ENCODE measurements around the gene KATNA1.

The KATNA1 gene

GRCh38 chr6:149608381-149608982, 40.0 kb downstream of the KATNA1 start:
- no peak for DNase-seq

- DNase-seq, result no peak
Measured at GRCh38 chr6:149600508-149600907, 48.0 kb downstream of the KATNA1 start.

- no peak for DNase-seq
Measured at GRCh38 chr6:149593408-149593807, 55.1 kb downstream of the KATNA1 start.

- no peak for DNase-seq
Measured at GRCh38 chr6:149592983-149593382, 55.5 kb downstream of the KATNA1 start.

- no peak for DNase-seq
Measured at GRCh38 chr6:149586149-149586548, 62.4 kb downstream of the KATNA1 start.

- no peak for DNase-seq
Measured at GRCh38 chr6:149581349-149581748, 67.2 kb downstream of the KATNA1 start.

- DNase-seq, result no peak
Measured at GRCh38 chr6:149580880-149581279, 67.6 kb downstream of the KATNA1 start.

GRCh38 chr6:149567945-149568585, 80.4 kb downstream of the KATNA1 start:
- no peak for DNase-seq

- no peak for DNase-seq
Measured at GRCh38 chr6:149567194-149567586, 81.3 kb downstream of the KATNA1 start.

- DNase-seq, result peak; percentile 37
Measured at GRCh38 chr6:149566410-149567193, 81.9 kb downstream of the KATNA1 start.

GRCh38 chr6:149565527-149566409, 82.7 kb downstream of the KATNA1 start, which contains the start of gene GINM1:
Gene GINM1 (plus strand): TSS chr6:149566375. CDS start chr6:149566415, 40 bp downstream.
- DNase-seq, result peak; percentile 97

- no peak for DNase-seq
Measured at GRCh38 chr6:149563928-149564325, 84.6 kb downstream of the KATNA1 start.

- DNase-seq, result no peak
Measured at GRCh38 chr6:149563203-149563927, 85.1 kb downstream of the KATNA1 start.

GRCh38 chr6:149560736-149561135, 87.8 kb downstream of the KATNA1 start:
- no peak for DNase-seq

GRCh38 chr6:149559389-149559788, 89.1 kb downstream of the KATNA1 start:
- no peak for DNase-seq

GRCh38 chr6:149558029-149558428, 90.5 kb downstream of the KATNA1 start:
- DNase-seq, result no peak

GRCh38 chr6:149551920-149552319, 96.6 kb downstream of the KATNA1 start:
- no peak for DNase-seq

GRCh38 chr6:149545754-149546471, 102.6 kb downstream of the KATNA1 start, which contains the start of gene PPIL4:
Gene PPIL4 (minus strand): TSS chr6:149546043. CDS start chr6:149546005, 38 bp downstream.
- DNase-seq, result peak; percentile 96

- peak; percentile 66 for DNase-seq
Measured at GRCh38 chr6:149545258-149545753, 103.2 kb downstream of the KATNA1 start.

Data from activated CD4-positive, alpha-beta T cell treated with anti-CD3 and anti-CD28 coated beads, Interleukin-2, amount 50 U/mL, for 16 hours (primary cell).